ENCODE data around the gene CPD.

DNA sequence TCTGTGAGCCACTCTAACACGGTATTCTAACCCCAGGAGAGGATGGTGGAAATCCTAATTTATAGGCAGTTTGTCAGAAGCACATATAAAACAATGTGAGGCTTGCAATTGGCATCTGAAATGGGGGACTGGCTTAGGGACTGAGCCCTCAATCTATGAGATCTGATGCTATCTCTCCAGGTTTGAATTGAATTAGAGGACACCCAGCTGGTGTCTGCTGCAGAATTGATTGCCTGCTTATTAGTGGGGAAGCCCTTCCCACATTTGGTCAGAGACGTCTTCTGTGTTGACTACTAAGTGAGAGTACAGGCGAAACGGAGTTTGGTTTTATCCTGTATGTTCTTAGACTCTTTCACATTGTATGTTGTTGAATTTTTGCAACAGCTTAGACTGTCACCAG lies 31.2 kb upstream of the CPD start:
- TF ChIP-seq, protein P1, sequence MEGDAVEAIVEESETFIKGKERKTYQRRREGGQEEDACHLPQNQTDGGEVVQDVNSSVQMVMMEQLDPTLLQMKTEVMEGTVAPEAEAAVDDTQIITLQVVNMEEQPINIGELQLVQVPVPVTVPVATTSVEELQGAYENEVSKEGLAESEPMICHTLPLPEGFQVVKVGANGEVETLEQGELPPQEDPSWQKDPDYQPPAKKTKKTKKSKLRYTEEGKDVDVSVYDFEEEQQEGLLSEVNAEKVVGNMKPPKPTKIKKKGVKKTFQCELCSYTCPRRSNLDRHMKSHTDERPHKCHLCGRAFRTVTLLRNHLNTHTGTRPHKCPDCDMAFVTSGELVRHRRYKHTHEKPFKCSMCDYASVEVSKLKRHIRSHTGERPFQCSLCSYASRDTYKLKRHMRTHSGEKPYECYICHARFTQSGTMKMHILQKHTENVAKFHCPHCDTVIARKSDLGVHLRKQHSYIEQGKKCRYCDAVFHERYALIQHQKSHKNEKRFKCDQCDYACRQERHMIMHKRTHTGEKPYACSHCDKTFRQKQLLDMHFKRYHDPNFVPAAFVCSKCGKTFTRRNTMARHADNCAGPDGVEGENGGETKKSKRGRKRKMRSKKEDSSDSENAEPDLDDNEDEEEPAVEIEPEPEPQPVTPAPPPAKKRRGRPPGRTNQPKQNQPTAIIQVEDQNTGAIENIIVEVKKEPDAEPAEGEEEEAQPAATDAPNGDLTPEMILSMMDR (IDR thresholded peaks at IDR 0.05) = no peak
- TF ChIP-seq POLR2A (IDR thresholded peaks at IDR 0.05) = no peak

Data from uterus (tissue), 2 donors.